Esophagus muscularis mucosa (tissue), 3 donors: ENCODE results near the gene MARCHF7.

Experiments used
- POLR2AphosphoS5 ChIP-seq, 2 donors: sonication (generic); formaldehyde crosslinking; IDR thresholded peaks; one replicate each; pipeline ENCODE4 v1.6.1; 2017; ENCODE audit warnings: antibody characterized with exemption in 2 of 2
- TF ChIP-seq, protein P1 (sequence below), 3 experiments: fragments of 200-600 bp in 2 of 3; fragments of 450-650 bp in 1 of 3; sonication (generic) in 2 of 3; IDR thresholded peaks; one replicate each; pipeline ENCODE4 v1.5.1; 2017 to 2019; ENCODE audit warnings: antibody characterized with exemption in 3 of 3, mild to moderate bottlenecking in 2 of 3, moderate library complexity in 1 of 3

GRCh38 chr2:159677654-159678053 is 34.7 kb upstream of the MARCHF7 start:
- TF ChIP-seq, protein P1, sequence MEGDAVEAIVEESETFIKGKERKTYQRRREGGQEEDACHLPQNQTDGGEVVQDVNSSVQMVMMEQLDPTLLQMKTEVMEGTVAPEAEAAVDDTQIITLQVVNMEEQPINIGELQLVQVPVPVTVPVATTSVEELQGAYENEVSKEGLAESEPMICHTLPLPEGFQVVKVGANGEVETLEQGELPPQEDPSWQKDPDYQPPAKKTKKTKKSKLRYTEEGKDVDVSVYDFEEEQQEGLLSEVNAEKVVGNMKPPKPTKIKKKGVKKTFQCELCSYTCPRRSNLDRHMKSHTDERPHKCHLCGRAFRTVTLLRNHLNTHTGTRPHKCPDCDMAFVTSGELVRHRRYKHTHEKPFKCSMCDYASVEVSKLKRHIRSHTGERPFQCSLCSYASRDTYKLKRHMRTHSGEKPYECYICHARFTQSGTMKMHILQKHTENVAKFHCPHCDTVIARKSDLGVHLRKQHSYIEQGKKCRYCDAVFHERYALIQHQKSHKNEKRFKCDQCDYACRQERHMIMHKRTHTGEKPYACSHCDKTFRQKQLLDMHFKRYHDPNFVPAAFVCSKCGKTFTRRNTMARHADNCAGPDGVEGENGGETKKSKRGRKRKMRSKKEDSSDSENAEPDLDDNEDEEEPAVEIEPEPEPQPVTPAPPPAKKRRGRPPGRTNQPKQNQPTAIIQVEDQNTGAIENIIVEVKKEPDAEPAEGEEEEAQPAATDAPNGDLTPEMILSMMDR (IDR thresholded peaks at IDR 0.05): peak in 2 of 3 experiments; percentile 17 to 39
- no peak for TF ChIP-seq POLR2AphosphoS5 (IDR thresholded peaks at IDR 0.05)
